DND-41 (cell line): ENCODE measurements around the gene CSF3.

Experiments
- EZH2 ChIP-seq: IDR thresholded peaks from 3 replicates; pipeline ENCODE4 v1.6.1; 2012; ENCODE audit warnings: borderline replicate concordance, low read depth, mild to moderate bottlenecking, moderate library complexity, low read length, inconsistent platforms; ENCODE audit not compliant: severe bottlenecking
- TF ChIP-seq, protein P1 (sequence below): IDR thresholded peaks from 2 replicates; pipeline ENCODE4 v1.5.1; 2012; ENCODE audit warnings: borderline replicate concordance, low read length, moderate library complexity, mild to moderate bottlenecking; ENCODE audit not compliant: poor library complexity, severe bottlenecking; ENCODE audit errors: extremely low read depth

DNA sequence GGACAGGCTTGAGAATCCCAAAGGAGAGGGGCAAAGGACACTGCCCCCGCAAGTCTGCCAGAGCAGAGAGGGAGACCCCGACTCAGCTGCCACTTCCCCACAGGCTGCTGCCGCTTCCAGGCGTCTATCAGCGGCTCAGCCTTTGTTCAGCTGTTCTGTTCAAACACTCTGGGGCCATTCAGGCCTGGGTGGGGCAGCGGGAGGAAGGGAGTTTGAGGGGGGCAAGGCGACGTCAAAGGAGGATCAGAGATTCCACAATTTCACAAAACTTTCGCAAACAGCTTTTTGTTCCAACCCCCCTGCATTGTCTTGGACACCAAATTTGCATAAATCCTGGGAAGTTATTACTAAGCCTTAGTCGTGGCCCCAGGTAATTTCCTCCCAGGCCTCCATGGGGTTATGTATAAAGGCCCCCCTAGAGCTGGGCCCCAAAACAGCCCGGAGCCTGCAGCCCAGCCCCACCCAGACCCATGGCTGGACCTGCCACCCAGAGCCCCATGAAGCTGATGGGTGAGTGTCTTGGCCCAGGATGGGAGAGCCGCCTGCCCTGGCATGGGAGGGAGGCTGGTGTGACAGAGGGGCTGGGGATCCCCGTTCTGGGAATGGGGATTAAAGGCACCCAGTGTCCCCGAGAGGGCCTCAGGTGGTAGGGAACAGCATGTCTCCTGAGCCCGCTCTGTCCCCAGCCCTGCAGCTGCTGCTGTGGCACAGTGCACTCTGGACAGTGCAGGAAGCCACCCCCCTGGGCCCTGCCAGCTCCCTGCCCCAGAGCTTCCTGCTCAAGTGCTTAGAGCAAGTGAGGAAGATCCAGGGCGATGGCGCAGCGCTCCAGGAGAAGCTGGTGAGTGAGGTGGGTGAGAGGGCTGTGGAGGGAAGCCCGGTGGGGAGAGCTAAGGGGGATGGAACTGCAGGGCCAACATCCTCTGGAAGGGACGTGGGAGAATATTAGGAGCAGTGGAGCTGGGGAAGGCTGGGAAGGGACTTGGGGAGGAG is at the start of gene CSF3:
- TF ChIP-seq EZH2: no peak
- TF ChIP-seq, protein P1, sequence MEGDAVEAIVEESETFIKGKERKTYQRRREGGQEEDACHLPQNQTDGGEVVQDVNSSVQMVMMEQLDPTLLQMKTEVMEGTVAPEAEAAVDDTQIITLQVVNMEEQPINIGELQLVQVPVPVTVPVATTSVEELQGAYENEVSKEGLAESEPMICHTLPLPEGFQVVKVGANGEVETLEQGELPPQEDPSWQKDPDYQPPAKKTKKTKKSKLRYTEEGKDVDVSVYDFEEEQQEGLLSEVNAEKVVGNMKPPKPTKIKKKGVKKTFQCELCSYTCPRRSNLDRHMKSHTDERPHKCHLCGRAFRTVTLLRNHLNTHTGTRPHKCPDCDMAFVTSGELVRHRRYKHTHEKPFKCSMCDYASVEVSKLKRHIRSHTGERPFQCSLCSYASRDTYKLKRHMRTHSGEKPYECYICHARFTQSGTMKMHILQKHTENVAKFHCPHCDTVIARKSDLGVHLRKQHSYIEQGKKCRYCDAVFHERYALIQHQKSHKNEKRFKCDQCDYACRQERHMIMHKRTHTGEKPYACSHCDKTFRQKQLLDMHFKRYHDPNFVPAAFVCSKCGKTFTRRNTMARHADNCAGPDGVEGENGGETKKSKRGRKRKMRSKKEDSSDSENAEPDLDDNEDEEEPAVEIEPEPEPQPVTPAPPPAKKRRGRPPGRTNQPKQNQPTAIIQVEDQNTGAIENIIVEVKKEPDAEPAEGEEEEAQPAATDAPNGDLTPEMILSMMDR: no peak
